IPS DF 4.7 (cell line): ENCODE data around the gene TMED5.

Experiments used
- DNase-seq: peaks from one replicate; pipeline ENCODE4 v3.0.0-alpha.2; 2013; ENCODE audit warnings: low spot score; ENCODE audit errors: extremely low read depth

TMED5 gene

DNA sequence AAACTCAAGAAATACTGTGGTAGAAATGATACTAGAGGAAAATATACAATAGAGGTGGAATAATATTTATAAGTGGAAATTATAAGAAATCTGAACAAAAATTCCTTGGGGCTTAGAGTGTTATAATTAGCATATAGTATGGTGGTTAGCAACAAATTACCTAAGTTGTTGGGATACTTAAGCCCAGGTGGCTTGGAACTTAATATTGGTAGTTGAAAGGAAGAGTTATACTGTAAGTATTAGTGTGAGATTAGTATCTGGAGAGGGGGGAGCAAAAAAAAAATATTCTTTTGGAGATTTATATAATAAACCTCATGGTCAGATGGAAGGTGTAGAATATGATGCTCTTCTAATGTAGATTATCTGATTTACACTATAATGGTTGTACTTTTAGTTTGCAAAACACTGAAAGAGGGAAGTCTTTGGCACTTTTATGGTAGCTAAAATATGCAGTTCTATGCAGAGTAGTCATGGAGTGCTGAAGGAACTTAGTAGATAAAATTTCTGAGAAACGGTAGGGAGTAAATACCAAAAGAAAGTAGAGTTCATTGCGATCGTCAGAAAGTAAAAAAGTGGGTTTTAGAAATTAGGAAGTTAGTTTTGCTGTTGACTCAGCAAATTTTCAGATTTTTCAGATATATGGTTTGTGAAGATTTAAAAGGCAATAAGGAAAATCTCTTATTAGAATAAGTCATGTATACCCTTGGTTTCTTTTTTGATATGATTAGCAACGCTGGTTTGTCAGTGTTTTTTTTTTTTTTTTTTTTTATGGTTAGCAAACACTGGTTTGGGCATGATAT is 55.5 kb downstream of the TMED5 start:
- DNase-seq = no peak

DNA sequence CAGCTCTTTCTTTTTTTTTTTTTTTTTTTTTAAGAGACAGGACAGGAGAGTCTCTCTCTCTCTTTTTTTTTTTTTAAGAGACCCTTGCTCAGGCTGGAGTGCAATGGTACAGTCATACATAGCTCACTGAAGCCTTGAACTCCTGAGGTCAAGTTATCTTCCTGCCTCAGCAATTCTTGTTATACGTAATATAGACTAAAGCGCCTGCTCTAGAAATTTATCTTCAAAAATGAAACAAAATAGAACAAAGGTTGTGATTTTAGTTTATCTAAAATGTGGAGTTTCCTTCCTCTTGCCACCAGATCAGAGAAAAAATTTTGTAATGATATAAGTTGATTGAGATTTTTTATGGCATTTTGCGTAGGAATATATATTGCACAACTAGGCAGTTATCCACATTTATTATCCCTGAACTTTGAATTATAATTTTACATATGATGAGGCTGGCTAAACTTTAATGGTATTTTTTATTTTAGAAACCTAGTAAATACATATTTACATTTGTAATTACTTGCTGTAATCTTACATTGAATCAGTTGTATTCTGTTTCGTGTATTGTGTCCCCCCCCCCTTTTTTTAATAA is 56.9 kb downstream of the TMED5 start:
- no peak for DNase-seq

DNA sequence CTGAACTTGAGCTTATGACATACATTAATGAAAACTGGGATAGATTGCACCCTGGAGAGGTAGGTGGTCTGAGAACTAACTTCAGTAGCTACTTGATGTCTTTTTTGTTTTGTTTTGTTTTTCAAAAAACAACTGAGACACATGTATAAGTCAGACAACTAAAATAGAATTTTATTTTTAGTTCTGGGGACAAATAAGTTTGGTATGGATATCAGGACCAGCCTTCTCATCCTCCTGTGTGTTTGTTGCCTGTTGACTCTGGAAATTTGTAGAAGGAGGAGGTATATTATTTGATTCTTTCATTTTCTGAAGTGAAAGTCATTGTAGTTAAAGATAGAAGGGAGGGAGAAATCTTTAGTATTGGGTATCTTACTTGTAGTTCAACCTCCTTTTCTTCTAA is 59.6 kb downstream of the TMED5 start:
- no peak for DNase-seq

DNA sequence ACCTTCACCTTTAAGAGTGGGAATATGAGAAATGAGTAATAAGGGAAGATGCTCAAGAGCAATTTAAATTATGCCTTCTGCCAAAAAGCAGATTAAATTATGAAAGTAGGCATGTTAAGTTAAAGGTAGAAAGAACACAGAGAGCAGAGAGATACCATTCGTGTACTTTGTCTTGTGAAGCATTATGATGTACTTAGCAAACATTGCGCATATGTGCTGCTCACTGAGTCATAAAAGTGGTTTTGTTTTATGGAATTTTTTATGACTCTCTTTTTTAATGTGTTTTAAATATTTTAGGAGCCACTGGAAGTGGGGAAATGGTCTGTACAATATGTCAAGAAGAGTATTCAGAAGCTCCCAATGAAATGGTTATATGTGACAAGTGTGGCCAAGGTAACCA is 65.8 kb downstream of the TMED5 start:
- no peak for DNase-seq

DNA sequence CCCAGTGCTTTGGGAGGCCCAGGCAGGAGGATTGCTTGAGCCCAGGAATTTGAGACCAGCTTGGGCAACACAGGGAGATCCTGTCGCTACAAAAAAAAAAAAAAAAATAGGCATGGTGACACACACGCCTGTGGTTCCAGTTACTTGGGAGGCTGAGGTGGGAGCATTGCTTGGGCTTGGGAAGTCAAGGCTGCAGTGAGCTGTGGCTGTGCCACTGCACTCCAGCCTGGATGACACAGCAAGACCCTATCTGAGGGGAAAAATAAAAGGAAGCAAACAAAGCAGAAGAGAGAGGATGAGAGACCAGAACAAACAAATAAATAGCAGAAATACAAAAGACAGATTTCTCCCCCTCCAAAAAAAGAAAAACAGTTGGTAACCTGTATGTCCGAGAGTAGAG is 67.1 kb downstream of the TMED5 start:
- no peak for DNase-seq

DNA sequence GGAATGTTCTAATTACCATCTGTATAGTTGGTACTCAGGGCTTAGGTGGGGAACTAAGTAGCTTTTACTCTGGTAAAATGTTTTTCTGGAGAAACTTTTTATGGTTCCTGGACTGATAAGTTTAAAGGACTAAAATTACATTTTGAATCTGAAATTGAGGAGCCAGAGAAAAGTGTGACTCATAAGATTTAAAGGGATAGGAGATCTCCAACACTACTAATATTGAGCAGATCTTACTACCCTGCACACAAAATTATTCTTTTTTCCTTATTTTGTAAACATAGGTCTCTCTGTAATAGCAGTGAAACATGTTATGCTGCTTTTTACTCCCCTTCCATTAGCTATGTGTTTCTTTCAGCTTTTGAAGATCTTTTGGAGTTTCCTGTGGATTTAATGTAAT is 68.7 kb downstream of the TMED5 start:
- DNase-seq = no peak

DNA sequence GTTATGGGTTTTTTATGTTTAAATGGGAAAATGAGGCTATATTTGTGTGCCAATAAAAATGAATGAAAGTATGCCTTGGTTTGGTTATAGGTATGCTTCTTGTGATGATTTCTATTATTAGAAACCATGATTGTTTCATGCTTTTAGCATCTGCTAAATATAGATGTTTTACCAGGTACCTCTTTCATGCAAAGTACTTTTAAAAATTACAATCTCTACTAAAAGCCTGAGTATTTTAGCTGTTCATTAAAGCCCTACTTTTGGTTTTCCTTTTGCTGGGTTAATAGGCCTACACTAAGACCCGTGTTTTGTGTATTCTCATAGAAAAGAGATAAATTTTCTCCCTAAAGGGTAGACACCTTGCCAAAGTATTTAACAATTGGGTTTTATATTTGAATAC is 69.1 kb downstream of the TMED5 start:
- DNase-seq = no peak

DNA sequence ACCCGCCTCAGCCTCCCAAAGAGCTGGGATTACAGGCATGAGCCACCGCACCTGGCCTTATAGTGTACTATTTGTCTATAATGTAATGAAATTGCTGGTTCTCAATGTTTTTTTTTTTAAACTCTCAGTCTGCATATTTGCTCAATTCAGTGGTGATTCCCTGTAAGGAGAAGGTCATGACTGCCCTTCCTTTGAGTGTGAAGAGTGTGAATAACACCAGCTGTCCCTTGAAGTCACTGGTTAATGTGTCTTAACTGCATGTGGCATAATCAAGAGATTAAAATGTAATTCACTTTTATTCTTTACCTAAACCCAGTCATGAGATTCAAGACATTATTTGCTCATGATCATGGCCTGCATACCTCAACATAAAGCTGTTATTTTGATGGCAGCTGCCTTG is 70.6 kb downstream of the TMED5 start:
- DNase-seq = no peak

DNA sequence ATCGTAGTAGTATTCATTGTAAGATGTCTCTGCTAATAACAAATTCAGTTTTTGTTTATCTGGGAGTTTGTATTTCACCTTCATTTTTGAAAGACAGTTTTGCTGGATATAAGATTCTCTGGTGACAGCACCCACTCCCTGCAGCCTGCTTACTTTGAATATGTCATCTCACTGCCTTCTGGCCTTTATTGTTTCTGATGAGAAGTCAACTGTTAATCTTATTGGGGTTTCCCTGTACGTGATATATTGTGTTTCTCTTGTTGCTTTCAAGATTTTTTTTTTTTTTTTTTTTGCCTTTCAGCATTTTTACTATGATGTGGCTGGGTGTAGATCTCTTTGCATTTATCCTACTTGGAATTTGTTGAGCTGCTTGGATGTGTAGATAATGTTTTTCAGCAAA is 71.9 kb downstream of the TMED5 start:
- no peak for DNase-seq

DNA sequence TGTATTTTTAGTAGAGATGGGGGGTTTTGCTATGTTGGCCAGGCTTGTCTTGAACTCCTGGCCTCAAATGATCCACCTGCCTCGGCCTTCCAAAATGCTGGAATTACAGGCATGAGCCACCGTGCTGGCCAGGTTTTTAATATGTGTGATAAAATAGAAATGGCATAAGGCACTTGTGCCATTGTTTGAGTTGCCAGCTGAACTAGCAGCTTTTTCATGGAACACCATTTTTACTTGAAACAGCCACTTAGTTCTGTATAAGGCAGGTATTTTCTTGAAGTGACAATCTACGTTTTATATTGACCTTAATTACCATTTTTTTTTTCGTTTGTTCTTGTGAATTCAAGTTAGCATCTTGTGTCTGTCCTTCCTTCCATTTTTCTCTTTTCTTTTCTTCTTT is 72.8 kb downstream of the TMED5 start:
- no peak for DNase-seq

DNA sequence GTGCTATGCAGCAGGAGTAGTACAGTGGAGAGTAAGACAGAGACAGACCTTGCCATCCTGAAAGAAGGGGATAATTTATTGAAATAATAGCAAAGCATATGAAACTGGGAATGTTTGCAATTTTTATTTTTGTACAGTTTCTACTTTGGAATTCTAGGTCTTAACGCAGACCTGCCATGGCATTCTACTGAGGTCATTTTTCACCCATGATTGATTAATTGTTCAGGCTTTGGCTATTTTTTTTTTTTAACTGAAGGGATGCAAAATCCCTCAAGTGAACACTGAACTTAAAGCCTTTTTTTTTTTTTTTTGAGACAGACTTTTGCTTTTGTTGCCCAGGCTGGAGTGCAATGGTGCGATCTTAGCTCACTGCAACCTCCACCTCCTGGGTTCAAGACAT is 74.0 kb downstream of the TMED5 start:
- no peak for DNase-seq

DNA sequence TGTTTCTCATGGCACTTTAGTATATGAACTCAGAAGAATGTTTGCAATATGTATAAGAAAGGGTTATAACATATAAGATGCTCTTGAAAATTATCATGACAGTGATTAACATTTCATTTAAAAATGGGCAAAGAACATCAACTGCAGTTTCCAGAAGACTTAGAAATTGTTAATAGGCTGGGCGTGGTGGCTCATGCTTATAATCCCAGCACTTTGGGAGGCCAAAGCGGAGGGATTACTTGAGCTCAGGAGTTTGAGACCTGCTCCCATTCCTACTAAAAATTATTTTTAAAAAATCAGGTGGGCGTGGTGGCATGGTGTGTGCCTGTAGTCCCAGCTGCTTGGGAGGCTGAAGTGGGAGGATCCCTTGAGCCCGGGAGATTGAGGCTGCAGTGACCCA is 78.1 kb downstream of the TMED5 start:
- DNase-seq = no peak
